ENCODE results near the gene ATG3.
"Not testable (repeated sequence)": the region's sequence is repeated elsewhere in the genome, so short reads cannot be mapped to it uniquely, and the experiment has no call there.

The ATG3 gene

GRCh38 chr3:112561734-112562529 lies at the start of gene ATG3, which contains the start of gene SLC35A5:
Gene ATG3 (minus strand): TSS chr3:112561962. CDS start chr3:112561528, 434 bp downstream.
Gene SLC35A5 (plus strand): TSS chr3:112562045. CDS start chr3:112563404, 1,359 bp downstream.
- peak; percentile 96 for DNase-seq

GRCh38 chr3:112610121-112610520 lies 48.4 kb upstream of the ATG3 start:
- no peak for DNase-seq

- no peak for DNase-seq
These were observed 46.1 kb upstream of the ATG3 start for GRCh38 chr3:112607863-112608262.

GRCh38 chr3:112606098-112606497 lies 44.3 kb upstream of the ATG3 start:
- no peak for DNase-seq

- DNase-seq = no peak
These were observed 43.5 kb upstream of the ATG3 start for GRCh38 chr3:112605285-112605684.

GRCh38 chr3:112604536-112604935 lies 42.8 kb upstream of the ATG3 start:
- no peak for DNase-seq

GRCh38 chr3:112602217-112602838 lies 40.6 kb upstream of the ATG3 start:
- no peak for DNase-seq

GRCh38 chr3:112598731-112599130 lies 37.0 kb upstream of the ATG3 start:
- no peak for DNase-seq

- DNase-seq = no peak
These were observed 36.2 kb upstream of the ATG3 start for GRCh38 chr3:112597945-112598344.

GRCh38 chr3:112594856-112595255 lies 33.1 kb upstream of the ATG3 start:
- DNase-seq = no peak

- no peak for DNase-seq
These were observed 31.5 kb upstream of the ATG3 start for GRCh38 chr3:112593258-112593657.

- no peak for DNase-seq
These were observed 25.6 kb upstream of the ATG3 start for GRCh38 chr3:112587336-112587735.

GRCh38 chr3:112585782-112586181 lies 24.0 kb upstream of the ATG3 start:
- no peak for DNase-seq

- no peak for DNase-seq
These were observed 21.3 kb upstream of the ATG3 start for GRCh38 chr3:112583105-112583504.

GRCh38 chr3:112582244-112582874 lies 20.6 kb upstream of the ATG3 start:
- no peak for DNase-seq

GRCh38 chr3:112579697-112580096 lies 17.9 kb upstream of the ATG3 start:
- DNase-seq = no peak

GRCh38 chr3:112579232-112579631 lies 17.5 kb upstream of the ATG3 start:
- no peak for DNase-seq

GRCh38 chr3:112572701-112573100 lies 10.9 kb upstream of the ATG3 start:
- DNase-seq = no peak

GRCh38 chr3:112569265-112569664 lies 7.5 kb upstream of the ATG3 start:
- no peak for DNase-seq

- DNase-seq = no peak
These were observed 6.9 kb upstream of the ATG3 start for GRCh38 chr3:112568642-112569041.

GRCh38 chr3:112564940-112565305 lies 3.2 kb upstream of the ATG3 start:
- DNase-seq = no peak

GRCh38 chr3:112564247-112564939 lies 2.6 kb upstream of the ATG3 start:
- DNase-seq = not testable (repeated sequence)

GRCh38 chr3:112561484-112561733 lies 353 bp downstream of the ATG3 start:
- DNase-seq = peak; percentile 46

Data from NCI-H1048 (cell line).